GM12878 (cell line): ENCODE results near the gene PRDM15. TPM values are rescaled to one million over a fixed set of nuclear protein-coding genes. Genes with fewer than 3 reads are reported as not detected.

Experiments used
- ATAC-seq: fragments of 200-7000 bp; cut with Tn5 transposase; 3 replicates; pipeline ENCODE4 v1.9.1; 2020; ENCODE audit warnings: mild to moderate bottlenecking, moderate library complexity
- BruUV-seq: library from RNA; stranded (reverse); fragments of 400-500 nt; replicated peaks from 2 replicates; lab custom pipeline; 2021; lab: Mats Ljungman, UMichigan
- CTCF ChIA-PET: fragments of 300-600 bp; sonication (Branson Sonifier 250); formaldehyde crosslinking; extraction: SDS; loops from one replicate; lab custom pipeline; 2021; ENCODE audit warnings: inconsistent platforms; lab: Yijun Ruan, JAX
- POLR2A ChIA-PET: fragments of 350-600 bp; formaldehyde crosslinking; extraction: SDS; loops from one replicate; lab custom pipeline; 2021; ENCODE audit warnings: inconsistent platforms; lab: Charles Lee
- RAD21 ChIA-PET: fragments of 300-600 bp; sonication (Branson Sonifier 250); formaldehyde crosslinking; loops from one replicate; lab custom pipeline; 2023; ENCODE audit warnings: antibody characterized with exemption; ENCODE audit not compliant: unreplicated experiment; lab: Charles Lee
- SMC1A ChIA-PET: fragments of 300-600 bp; sonication (Branson Sonifier 250); formaldehyde crosslinking; loops from one replicate; lab custom pipeline; 2023; ENCODE audit not compliant: unreplicated experiment, uncharacterized antibody; lab: Charles Lee
- DNase-seq: peaks from one replicate; pipeline ENCODE4 v3.0.0-alpha.2; 2011; ENCODE audit warnings: low read depth, low spot score
- FAIRE-seq: peaks from 3 replicates; lab custom pipeline; 2011; peaks lifted over from hg19 to GRCh38; lab: Jason Lieb, UNC
- H2AFZ ChIP-seq: 2 replicates; pipeline ENCODE4 v1.6.0; 2011; ENCODE audit warnings: low read depth, low read length, control low read depth; ENCODE audit not compliant: control insufficient read depth
- H3K27ac ChIP-seq: 2 replicates; pipeline ENCODE4 v1.5.1; 2011; ENCODE audit warnings: control low read depth; ENCODE audit not compliant: control insufficient read depth, insufficient read depth
- H3K27me3 ChIP-seq, 2 experiments: replicated peaks in 1 of 2; 2 replicates each; pipeline versions ENCODE4 v1.6.0 to v1.6.1; 2011; ENCODE audit warnings: low read length in 1 of 2; ENCODE audit not compliant: control insufficient read depth in 2 of 2, insufficient read depth in 2 of 2
- H3K36me3 ChIP-seq, 2 experiments: 2 replicates each; pipeline ENCODE4 v1.5.1; 2011; ENCODE audit warnings: low read length in 1 of 2; ENCODE audit not compliant: control insufficient read depth in 2 of 2, insufficient read depth in 2 of 2
- H3K4me1 ChIP-seq: 2 replicates; pipeline ENCODE4 v1.6.1; 2011; ENCODE audit warnings: mild to moderate bottlenecking, low read length, moderate library complexity, mixed read lengths; ENCODE audit not compliant: control insufficient read depth, insufficient read depth
- H3K4me2 ChIP-seq: 2 replicates; pipeline ENCODE4 v1.6.0; 2011; ENCODE audit warnings: control low read depth; ENCODE audit not compliant: control insufficient read depth, insufficient read depth
- H3K4me3 ChIP-seq: fragments of 200-600 bp; sonication (generic); 2 replicates; pipeline ENCODE4 v1.5.1; 2016
- H3K79me2 ChIP-seq: 2 replicates; pipeline ENCODE4 v1.6.0; 2011; ENCODE audit warnings: low read length; ENCODE audit not compliant: control insufficient read depth, insufficient read depth
- H3K9ac ChIP-seq: 2 replicates; pipeline ENCODE4 v1.8.0; 2011; ENCODE audit warnings: low read length, control low read depth, mixed read lengths; ENCODE audit not compliant: control insufficient read depth, insufficient read depth
- H3K9me3 ChIP-seq: replicated peaks from 3 replicates; pipeline ENCODE4 v1.5.1; 2011; ENCODE audit warnings: mild to moderate bottlenecking, low read length; ENCODE audit not compliant: control insufficient read depth, insufficient read depth
- H4K20me1 ChIP-seq: 2 replicates; pipeline ENCODE4 v1.6.0; 2011; ENCODE audit not compliant: control insufficient read depth, insufficient read depth
- BCLAF1 ChIP-seq: fragments of 450-650 bp; IDR thresholded peaks from 2 replicates; pipeline ENCODE4 v1.6.1; 2017; ENCODE audit warnings: antibody characterized with exemption, mild to moderate bottlenecking, moderate library complexity
- E2F8 ChIP-seq: fragments of 450-650 bp; IDR thresholded peaks from 2 replicates; pipeline ENCODE4 v1.6.1; 2018; ENCODE audit warnings: mild to moderate bottlenecking, low read depth, moderate library complexity; ENCODE audit not compliant: partially characterized antibody
- FOS ChIP-seq: IDR thresholded peaks from 3 replicates; pipeline ENCODE4 v1.6.1; 2011; ENCODE audit warnings: borderline replicate concordance; ENCODE audit not compliant: insufficient read length; ENCODE audit errors: extremely low read depth
- GABPA ChIP-seq: IDR thresholded peaks from 2 replicates; pipeline ENCODE4 v1.6.1; 2014; ENCODE audit warnings: antibody characterized with exemption, low read depth, mild to moderate bottlenecking, inconsistent platforms
- MTA2 ChIP-seq: fragments of 450-650 bp; IDR thresholded peaks from 2 replicates; pipeline ENCODE4 v1.6.1; 2016; ENCODE audit warnings: low read depth, mild to moderate bottlenecking, moderate library complexity
- NR2C2 ChIP-seq: IDR thresholded peaks from 2 replicates; pipeline ENCODE4 v1.6.1; 2011; ENCODE audit warnings: borderline replicate concordance, low read depth; ENCODE audit not compliant: control insufficient read depth, insufficient read length
- POLR2AphosphoS2 ChIP-seq: IDR thresholded peaks from 2 replicates; pipeline ENCODE4 v1.6.1; 2011; ENCODE audit warnings: low read depth, mild to moderate bottlenecking, low read length, improper control_type of control experiment, moderate library complexity
- SMAD1 ChIP-seq: fragments of 450-650 bp; IDR thresholded peaks from 2 replicates; pipeline ENCODE4 v1.6.1; 2018; ENCODE audit warnings: mild to moderate bottlenecking, low read depth; ENCODE audit not compliant: partially characterized antibody
- SRF ChIP-seq, 2 experiments: IDR thresholded peaks; 2 replicates each; pipeline ENCODE4 v1.6.1; 2011; ENCODE audit warnings: low read depth in 2 of 2, low read length in 2 of 2, mild to moderate bottlenecking in 1 of 2, moderate library complexity in 1 of 2
- ZNF207 ChIP-seq: fragments of 450-650 bp; IDR thresholded peaks from 2 replicates; pipeline ENCODE4 v1.6.1; 2014; ENCODE audit warnings: antibody characterized with exemption, mild to moderate bottlenecking, borderline replicate concordance
- ZNF384 ChIP-seq: IDR thresholded peaks from 2 replicates; pipeline ENCODE4 v1.6.1; 2012; ENCODE audit warnings: low read depth, mild to moderate bottlenecking, low read length, improper control_type of control experiment, borderline replicate concordance
- ZSCAN29 ChIP-seq: fragments of 450-650 bp; IDR thresholded peaks from 2 replicates; pipeline ENCODE4 v1.6.1; 2017; ENCODE audit warnings: mild to moderate bottlenecking, moderate library complexity
- WGBS: methylation state at CpG from one replicate; pipeline ENCODE4 v1.1.6; 2016; ENCODE audit warnings: low lambda C conversion rate; ENCODE audit not compliant: insufficient replicate concordance, insufficient coverage; ENCODE audit errors: missing lambda C conversion rate; 5-methylcytosine and 5-hydroxymethylcytosine counted together
- in situ Hi-C: fragments of 300-500 bp; cut with MboI; formaldehyde crosslinking; loops from 9 replicates; pipeline ENCODE4 v1.14.3; 2018; ENCODE audit warnings: mixed read lengths
- intact Hi-C: fragments of 100-400 bp; cut with micrococcal nuclease; formaldehyde crosslinking; loops from one replicate; pipeline ENCODE4 v1.14.2; 2022; ENCODE audit not compliant: unreplicated experiment
- polyA plus RNA-seq, 11 experiments: library from polyadenylated mRNA; depleted of rRNA in 4 of 11; unstranded in 6 of 11; stranded (reverse) in 5 of 11; fragments of >200 nt; fragmentation: Nextera tagmentation in 4 of 11; fragmentation: Illumina TruSeq in 1 of 11; extraction: Ambion mirVana in 4 of 11; extraction: Trizol in 1 of 11; gene quantifications; 1 replicate in 1 of 11; 2 replicates in 10 of 11; pipeline versions ENCODE4 v1.2.1 to v1.2.3, GENCODE V29; 2011 to 2016; ENCODE audit warnings: inconsistent platforms in 2 of 11, missing spikeins in 2 of 11, low read depth in 1 of 11
- total RNA-seq, 4 experiments: library from RNA; depleted of rRNA in 3 of 4; stranded (reverse); fragments of >200 nt in 3 of 4; fragmentation: Illumina TruSeq in 1 of 4; extraction: Trizol in 1 of 4; gene quantifications; 2 replicates each; pipeline versions ENCODE4 v1.2.1 to v1.2.3, GENCODE V29; 2013 to 2021

Gene PRDM15
- total and polyA plus RNA-seq, 10 of the 15 experiments (the other 5 are each of a cell fraction or from before 2014, with no cell fraction given), result 2.2 to 16.0 (median 8.6) TPM

- Histone ChIP-seq H4K20me1 (no peaks in the 10 kb centered on the region), H3K36me3 (peaks cover 21 to 27% of the 10 kb centered on the region in 2 experiments), H3K4me2 (no peak overlapping the region), H3K4me3 (no peak overlapping the region), H3K4me1 (no peaks in the 10 kb centered on the region), H3K9me3 (no peaks in the 10 kb centered on the region), H2AFZ (no peak overlapping the region), H3K27ac (no peak overlapping the region), H3K79me2 (no peaks in the 10 kb centered on the region), H3K9ac (no peak overlapping the region), H3K27me3 (no peaks in the 10 kb centered on the region)
- in situ Hi-C loops (no loop called here), intact Hi-C loops (no loop called here)
- SMC1A ChIA-PET, result interaction anchor here (1.0 to 1.2 kb wide), 2 partner anchors 11 to 203 kb away, joined by 3 to 6 read pairs; no protein-coding TSS in a partner anchor
- 67% methylated on average over 6 of the region's 6 CpGs for WGBS
- no peak for DNase-seq
- RAD21 ChIA-PET, result no interaction called here
- POLR2A ChIA-PET, result no interaction called here
- no peak for TF ChIP-seq ZNF207
- CTCF ChIA-PET, result no interaction called here
- no TSS peak for BruUV-seq
- FAIRE-seq, result no peak
- ATAC-seq, result no peak
Observed at GRCh38 chr21:41914965-41915364, 35.8 kb upstream of the PRDM15 start.

- in situ Hi-C loops, result no loop called here
- Histone ChIP-seq H3K9me3 (no peaks in the 10 kb centered on the region), H4K20me1 (no peaks in the 10 kb centered on the region), H3K4me3 (no peak overlapping the region), H3K36me3 (peaks cover 21 to 30% of the 10 kb centered on the region in 2 experiments), H3K4me2 (no peak overlapping the region), H3K27me3 (no peaks in the 10 kb centered on the region), H2AFZ (no peak overlapping the region), H3K9ac (no peak overlapping the region), H3K79me2 (no peaks in the 10 kb centered on the region), H3K4me1 (no peaks in the 10 kb centered on the region), H3K27ac (no peak overlapping the region)
- ChIA-PET RAD21 (no interaction called here), POLR2A (no interaction called here), SMC1A (interaction anchor here (1.0 kb wide), 1 partner anchor 11 kb away, joined by 3 read pairs; no protein-coding TSS in a partner anchor), CTCF (no interaction called here)
- FAIRE-seq (no peak), ATAC-seq (no peak), DNase-seq (no peak)
- BruUV-seq, result no TSS peak
- 85% methylated on average over 12 of the region's 12 CpGs for WGBS
- intact Hi-C loops, result no loop called here
- TF ChIP-seq NR2C2 (no peak), GABPA (no peak), POLR2AphosphoS2 (no peak), SMAD1 (no peak), MTA2 (no peak), SRF (IDR thresholded peaks at IDR 0.05; ENCODE audit: low read depth in 2 of 2, low read length in 2 of 2) (no peak), ZNF384 (no peak), FOS (no peak), BCLAF1 (no peak), ZSCAN29 (no peak), E2F8 (no peak)
Observed at GRCh38 chr21:41914358-41914757, 35.2 kb upstream of the PRDM15 start.
